GM19395 (cell line): Measurements from ENCODE around the gene FAM25C.
"Not testable (repeated sequence)": the region's sequence is repeated elsewhere in the genome, so short reads cannot be mapped to it uniquely, and the experiment has no call there.

ENCODE experiments used
- ATAC-seq: cut with Tn5 transposase; IDR thresholded peaks from one replicate; pipeline ENCODE4 v1.9.1; 2021; ENCODE audit warnings: mild to moderate bottlenecking, moderate library complexity; ENCODE audit not compliant: unreplicated experiment

The FAM25C gene

GRCh38 chr10:47999691-48000090, at the start of gene FAM25C:
Gene FAM25C (minus strand): TSS chr10:47999791. CDS start chr10:47999765, 26 bp downstream.
- ATAC-seq = not testable (repeated sequence)

GRCh38 chr10:48044557-48044956, 45.0 kb upstream of the FAM25C start:
- ATAC-seq = not testable (repeated sequence)

- ATAC-seq = not testable (repeated sequence)
These were observed 31.8 kb upstream of the FAM25C start for GRCh38 chr10:48031390-48031789.

GRCh38 chr10:48002306-48002705, 2.7 kb upstream of the FAM25C start:
- ATAC-seq = not testable (repeated sequence)

- ATAC-seq = not testable (repeated sequence)
These were observed 5.5 kb downstream of the FAM25C start for GRCh38 chr10:47994045-47994444.

GRCh38 chr10:47992560-47992959, 7.0 kb downstream of the FAM25C start:
- ATAC-seq = not testable (repeated sequence)

- ATAC-seq = not testable (repeated sequence)
These were observed 7.9 kb downstream of the FAM25C start for GRCh38 chr10:47991706-47992105.

- ATAC-seq = not testable (repeated sequence)
These were observed 9.5 kb downstream of the FAM25C start for GRCh38 chr10:47990097-47990496.

GRCh38 chr10:47989542-47989950, 10.0 kb downstream of the FAM25C start:
- not testable (repeated sequence) for ATAC-seq

- not testable (repeated sequence) for ATAC-seq
These were observed 10.7 kb downstream of the FAM25C start for GRCh38 chr10:47988718-47989541.

GRCh38 chr10:47987952-47988351, 11.6 kb downstream of the FAM25C start:
- ATAC-seq = not testable (repeated sequence)

GRCh38 chr10:47986413-47987230, 13.0 kb downstream of the FAM25C start:
- ATAC-seq = not testable (repeated sequence)

GRCh38 chr10:47975409-47975808, 24.2 kb downstream of the FAM25C start:
- not testable (repeated sequence) for ATAC-seq

GRCh38 chr10:47973131-47973530, 26.5 kb downstream of the FAM25C start:
- ATAC-seq = not testable (repeated sequence)

- not testable (repeated sequence) for ATAC-seq
These were observed 27.5 kb downstream of the FAM25C start for GRCh38 chr10:47972077-47972476.

GRCh38 chr10:47971598-47971997, 28.0 kb downstream of the FAM25C start:
- not testable (repeated sequence) for ATAC-seq

- not testable (repeated sequence) for ATAC-seq
These were observed 29.5 kb downstream of the FAM25C start for GRCh38 chr10:47970047-47970446.

- ATAC-seq = not testable (repeated sequence)
These were observed 30.6 kb downstream of the FAM25C start for GRCh38 chr10:47968988-47969387.

GRCh38 chr10:47964280-47965063, 35.1 kb downstream of the FAM25C start:
- not testable (repeated sequence) for ATAC-seq

- ATAC-seq = not testable (repeated sequence)
These were observed 36.8 kb downstream of the FAM25C start for GRCh38 chr10:47962785-47963184.

GRCh38 chr10:47960699-47961098, 38.9 kb downstream of the FAM25C start:
- not testable (repeated sequence) for ATAC-seq
